ENCODE results near the gene PTTG1IP2. TPM values are rescaled to one million over a fixed set of nuclear protein-coding genes. Genes with fewer than 3 reads are reported as not detected.

The PTTG1IP2 gene
- total RNA-seq, 1 experiment from 2014 or later: not detected

- Mint-ChIP-seq H3K27ac (ENCODE audit: unreplicated experiment) (no peak overlapping the region), H3K36me3 (ENCODE audit: insufficient read depth, unreplicated experiment) (no peaks in the 10 kb centered on the region), H3K4me1 (ENCODE audit: low read depth, unreplicated experiment) (no peaks in the 10 kb centered on the region), H3K27me3 (ENCODE audit: unreplicated experiment) (peaks cover 16% of the 10 kb centered on the region), H3K4me3 (ENCODE audit: low read depth, unreplicated experiment) (no peak overlapping the region), H3K9me3 (ENCODE audit: low read depth, unreplicated experiment) (no peaks in the 10 kb centered on the region)
- CTCF ChIA-PET: no interaction called here
- intact Hi-C loops (cut with micrococcal nuclease; ENCODE audit: unreplicated experiment): no loop called here
- no peak for TF ChIP-seq CTCF (IDR thresholded peaks at IDR 0.05; ENCODE audit: unreplicated experiment)
- BruUV-seq (replicated peaks): no TSS peak
- DNase-seq: no peak
Measured at GRCh38 chr7:90446137-90446899, 23.1 kb upstream of the PTTG1IP2 start.

GRCh38 chr7:90453259-90453891 lies 16.1 kb upstream of the PTTG1IP2 start:
- Mint-ChIP-seq H3K9me3 (ENCODE audit: low read depth, unreplicated experiment) (no peaks in the 10 kb centered on the region), H3K4me3 (ENCODE audit: low read depth, unreplicated experiment) (no peak overlapping the region), H3K27ac (ENCODE audit: unreplicated experiment) (no peak overlapping the region), H3K36me3 (ENCODE audit: insufficient read depth, unreplicated experiment) (no peaks in the 10 kb centered on the region), H3K4me1 (ENCODE audit: low read depth, unreplicated experiment) (peaks cover 10% of the 10 kb centered on the region), H3K27me3 (ENCODE audit: unreplicated experiment) (no peaks in the 10 kb centered on the region)
- CTCF ChIA-PET: no interaction called here
- no peak for TF ChIP-seq CTCF (IDR thresholded peaks at IDR 0.05; ENCODE audit: unreplicated experiment)
- intact Hi-C loops (cut with micrococcal nuclease; ENCODE audit: unreplicated experiment): no loop called here
- DNase-seq: no peak
- no TSS peak for BruUV-seq (replicated peaks)

- intact Hi-C loops (cut with micrococcal nuclease; ENCODE audit: unreplicated experiment): loop anchor here (2.0 kb wide), 1 partner anchor 175 kb away; no protein-coding TSS in a partner anchor
- H3K36me3 Mint-ChIP-seq (ENCODE audit: insufficient read depth, unreplicated experiment): no peaks in the 10 kb centered on the region
- no peak for DNase-seq
- H3K4me1 Mint-ChIP-seq (ENCODE audit: low read depth, unreplicated experiment): peaks cover 10% of the 10 kb centered on the region
- no TSS peak for BruUV-seq (replicated peaks)
- CTCF ChIA-PET: no interaction called here
- H3K4me3 Mint-ChIP-seq (ENCODE audit: low read depth, unreplicated experiment): no peak overlapping the region
- TF ChIP-seq CTCF (IDR thresholded peaks at IDR 0.05; ENCODE audit: unreplicated experiment): no peak
- no peak overlapping the region for H3K27ac Mint-ChIP-seq (ENCODE audit: unreplicated experiment)
- H3K9me3 Mint-ChIP-seq (ENCODE audit: low read depth, unreplicated experiment): no peaks in the 10 kb centered on the region
- no peaks in the 10 kb centered on the region for H3K27me3 Mint-ChIP-seq (ENCODE audit: unreplicated experiment)
Measured at GRCh38 chr7:90453931-90454330, 15.5 kb upstream of the PTTG1IP2 start.

GRCh38 chr7:90455163-90456030 lies 14.0 kb upstream of the PTTG1IP2 start:
- DNase-seq: peak; percentile 8
- no peaks in the 10 kb centered on the region for H3K36me3 Mint-ChIP-seq (ENCODE audit: insufficient read depth, unreplicated experiment)
- TF ChIP-seq CTCF (IDR thresholded peaks at IDR 0.05; ENCODE audit: unreplicated experiment): peak; percentile 44
- H3K27me3 Mint-ChIP-seq (ENCODE audit: unreplicated experiment): no peaks in the 10 kb centered on the region
- CTCF ChIA-PET: interaction anchor here (0.6 to 1.8 kb wide), 9 partner anchors 100 to 581 kb away, joined by 3 to 14 read pairs (median 3); partner anchors contain the start of gene CDK14
- intact Hi-C loops (cut with micrococcal nuclease; ENCODE audit: unreplicated experiment): loop anchor here (1.0 to 5.0 kb wide), 3 partner anchors 137 to 579 kb away; no protein-coding TSS in a partner anchor
- H3K27ac Mint-ChIP-seq (ENCODE audit: unreplicated experiment): no peak overlapping the region
- H3K4me3 Mint-ChIP-seq (ENCODE audit: low read depth, unreplicated experiment): peak overlapping the region; percentile 58
- no peaks in the 10 kb centered on the region for H3K9me3 Mint-ChIP-seq (ENCODE audit: low read depth, unreplicated experiment)
- BruUV-seq (replicated peaks): no TSS peak
- H3K4me1 Mint-ChIP-seq (ENCODE audit: low read depth, unreplicated experiment): peaks cover 10% of the 10 kb centered on the region

Data from Calu3 (cell line).